Measurements from ENCODE around the gene RB1.
A peak's percentile ranks its signal among the peaks of the same experiment; 100 is the strongest.
"Not testable (repeated sequence)": the region's sequence is repeated elsewhere in the genome, so short reads cannot be mapped to it uniquely, and the experiment has no call there.

The RB1 gene

GRCh38 chr13:48299591-48299990 is 4.0 kb upstream of the RB1 start:
- no peak for DNase-seq

GRCh38 chr13:48302871-48303358 is 636 bp upstream of the RB1 start:
- peak; percentile 60 for DNase-seq

- peak; percentile 2 for DNase-seq
Observed at GRCh38 chr13:48304143-48304876, 759 bp downstream of the RB1 start.

GRCh38 chr13:48311223-48311622 is 7.7 kb downstream of the RB1 start:
- DNase-seq: no peak

- DNase-seq: no peak
Observed at GRCh38 chr13:48315969-48316650, 12.6 kb downstream of the RB1 start.

- DNase-seq: no peak
Observed at GRCh38 chr13:48316826-48317510, 13.4 kb downstream of the RB1 start.

- DNase-seq: no peak
Observed at GRCh38 chr13:48317511-48318376, 14.2 kb downstream of the RB1 start.

GRCh38 chr13:48318377-48318811 is 14.8 kb downstream of the RB1 start:
- DNase-seq: no peak

- DNase-seq: no peak
Observed at GRCh38 chr13:48318821-48319511, 15.4 kb downstream of the RB1 start.

- no peak for DNase-seq
Observed at GRCh38 chr13:48319531-48320398, 16.2 kb downstream of the RB1 start.

- DNase-seq: no peak
Observed at GRCh38 chr13:48320399-48320790, 16.8 kb downstream of the RB1 start.

GRCh38 chr13:48320891-48321510 is 17.4 kb downstream of the RB1 start:
- no peak for DNase-seq

- no peak for DNase-seq
Observed at GRCh38 chr13:48322294-48322693, 18.7 kb downstream of the RB1 start.

GRCh38 chr13:48333976-48334375 is 30.4 kb downstream of the RB1 start:
- no peak for DNase-seq

GRCh38 chr13:48334534-48335127 is 31.1 kb downstream of the RB1 start:
- peak; percentile 16 for DNase-seq

- DNase-seq: not testable (repeated sequence)
Observed at GRCh38 chr13:48339198-48339597, 35.6 kb downstream of the RB1 start.

- DNase-seq: no peak
Observed at GRCh38 chr13:48344264-48344663, 40.7 kb downstream of the RB1 start.

- DNase-seq: no peak
Observed at GRCh38 chr13:48346583-48346982, 43.0 kb downstream of the RB1 start.

- no peak for DNase-seq
Observed at GRCh38 chr13:48349525-48349924, 46.0 kb downstream of the RB1 start.

- no peak for DNase-seq
Observed at GRCh38 chr13:48353590-48353989, 50.0 kb downstream of the RB1 start.

Data from NCI-H1694 treated with DMSO at 0.1 percent for 48 hours (cell line).